GM19463 (cell line): ENCODE data around the gene CA11.

Experiments
- ATAC-seq: cut with Tn5 transposase; IDR thresholded peaks from one replicate; pipeline ENCODE4 v1.9.1; 2021; ENCODE audit warnings: mild to moderate bottlenecking, moderate library complexity; ENCODE audit not compliant: unreplicated experiment

CA11 gene

DNA sequence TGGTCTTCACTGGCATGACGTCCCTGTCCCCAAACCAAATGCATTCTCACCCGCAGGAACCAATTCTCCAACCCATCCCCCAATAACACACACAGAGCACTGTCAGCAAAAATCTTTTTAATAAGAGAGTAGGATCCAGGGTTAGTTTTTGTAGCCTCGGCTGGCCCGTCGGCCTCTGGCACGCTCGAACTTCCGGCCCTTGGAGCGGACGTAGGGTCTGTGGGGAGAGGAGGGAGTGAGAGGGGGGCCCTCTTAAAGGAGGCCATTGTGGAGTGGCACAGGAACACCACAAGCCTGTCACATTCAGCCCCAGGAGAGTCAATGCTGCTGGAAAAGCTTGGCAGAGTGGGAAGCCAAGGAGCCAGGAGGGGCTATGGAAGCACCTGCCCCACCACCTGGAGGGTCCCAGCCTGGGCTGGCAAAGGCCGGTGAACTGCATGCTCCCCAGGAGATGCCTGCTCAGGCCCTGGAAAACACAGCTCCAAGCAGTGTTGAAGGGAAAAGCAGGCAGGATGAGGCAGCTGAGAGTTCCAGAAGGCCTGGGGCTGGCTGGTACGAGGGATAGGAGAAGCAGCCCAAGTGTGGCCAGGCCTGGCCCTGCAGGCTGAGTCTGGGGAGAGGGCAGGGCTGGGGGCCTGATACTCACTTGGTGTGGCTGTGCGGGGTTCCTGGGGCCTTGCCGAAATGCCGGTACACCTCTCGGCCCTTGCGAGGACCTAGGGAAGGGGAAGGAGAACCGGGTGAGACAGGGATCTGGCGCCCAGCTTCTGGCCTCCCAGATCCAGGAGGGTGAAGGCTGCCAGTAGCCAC lies 30.6 kb downstream of the CA11 start:
- ATAC-seq: no peak

DNA sequence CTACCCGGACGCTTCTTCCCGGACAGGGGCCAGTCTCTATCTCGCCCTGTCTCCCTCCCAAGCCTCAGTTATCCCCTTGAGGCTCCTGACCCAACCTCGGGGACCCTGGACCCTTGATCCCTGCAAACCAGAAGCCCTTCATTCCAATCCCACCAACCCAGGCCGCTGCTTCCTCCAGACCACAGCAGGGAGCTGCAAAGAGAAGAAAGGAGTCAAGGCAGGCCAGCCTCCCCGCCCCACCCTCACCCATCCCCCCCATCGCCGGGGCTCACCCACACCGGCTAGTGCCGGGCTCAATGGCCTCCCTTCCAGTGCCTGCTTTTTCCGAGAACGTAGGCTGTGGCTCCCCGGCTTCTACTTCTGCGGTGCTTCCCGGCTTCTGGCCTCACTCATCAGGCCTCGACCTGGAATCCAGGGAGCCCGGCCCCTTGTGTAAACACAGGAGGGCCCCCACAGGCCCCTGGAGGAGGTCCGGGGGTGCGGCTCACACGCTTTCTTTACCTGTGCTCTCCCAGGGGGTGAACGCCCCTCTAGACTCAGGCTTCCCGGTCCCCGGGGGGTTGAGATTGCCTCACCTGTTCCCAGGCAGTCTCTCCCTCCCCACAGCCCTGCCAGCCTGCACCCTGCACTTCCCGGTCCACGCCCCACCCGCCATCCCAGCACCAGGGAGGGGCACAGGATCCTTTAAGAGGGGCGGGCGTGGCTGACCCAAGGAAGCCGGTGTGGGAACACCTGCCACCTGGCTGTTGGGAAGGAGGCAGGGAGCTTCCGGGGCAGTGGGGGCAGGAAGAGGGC lies 31.4 kb downstream of the CA11 start, which contains the start of gene FAM83E:
Gene FAM83E, minus strand, starts transcription at position 641 of the 795 bp plus-strand sequence. CDS start 1,704 bp downstream, outside the sequence.
- no peak for ATAC-seq

DNA sequence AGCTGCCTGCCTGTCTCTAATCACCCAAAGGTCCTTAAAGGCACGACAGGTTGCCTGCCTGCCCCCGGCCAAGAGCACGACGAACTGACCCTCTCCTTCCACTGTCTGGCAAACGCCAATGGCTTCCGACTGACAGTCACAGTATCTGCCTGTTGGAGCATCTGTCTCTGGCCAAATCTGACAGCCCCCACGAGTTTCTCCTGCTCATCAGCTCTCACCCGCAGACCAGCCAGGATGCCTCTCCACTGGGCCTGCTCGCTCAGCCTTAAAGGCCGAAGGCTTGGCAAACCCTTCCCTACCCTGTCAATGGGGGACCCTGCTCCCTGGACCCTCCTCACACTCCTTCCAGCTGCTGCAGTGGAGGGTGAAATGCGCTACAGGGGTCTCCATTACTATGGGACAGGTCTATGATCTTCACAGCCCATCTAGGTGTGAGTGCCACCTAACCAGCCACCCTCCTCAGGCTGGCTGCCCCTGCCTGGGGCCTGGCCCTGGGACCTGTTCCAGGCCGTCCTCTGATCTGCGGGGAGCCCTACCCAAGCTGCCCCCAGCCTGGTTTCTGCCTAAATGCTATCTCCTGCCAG lies 32.0 kb downstream of the CA11 start:
- ATAC-seq: no peak

DNA sequence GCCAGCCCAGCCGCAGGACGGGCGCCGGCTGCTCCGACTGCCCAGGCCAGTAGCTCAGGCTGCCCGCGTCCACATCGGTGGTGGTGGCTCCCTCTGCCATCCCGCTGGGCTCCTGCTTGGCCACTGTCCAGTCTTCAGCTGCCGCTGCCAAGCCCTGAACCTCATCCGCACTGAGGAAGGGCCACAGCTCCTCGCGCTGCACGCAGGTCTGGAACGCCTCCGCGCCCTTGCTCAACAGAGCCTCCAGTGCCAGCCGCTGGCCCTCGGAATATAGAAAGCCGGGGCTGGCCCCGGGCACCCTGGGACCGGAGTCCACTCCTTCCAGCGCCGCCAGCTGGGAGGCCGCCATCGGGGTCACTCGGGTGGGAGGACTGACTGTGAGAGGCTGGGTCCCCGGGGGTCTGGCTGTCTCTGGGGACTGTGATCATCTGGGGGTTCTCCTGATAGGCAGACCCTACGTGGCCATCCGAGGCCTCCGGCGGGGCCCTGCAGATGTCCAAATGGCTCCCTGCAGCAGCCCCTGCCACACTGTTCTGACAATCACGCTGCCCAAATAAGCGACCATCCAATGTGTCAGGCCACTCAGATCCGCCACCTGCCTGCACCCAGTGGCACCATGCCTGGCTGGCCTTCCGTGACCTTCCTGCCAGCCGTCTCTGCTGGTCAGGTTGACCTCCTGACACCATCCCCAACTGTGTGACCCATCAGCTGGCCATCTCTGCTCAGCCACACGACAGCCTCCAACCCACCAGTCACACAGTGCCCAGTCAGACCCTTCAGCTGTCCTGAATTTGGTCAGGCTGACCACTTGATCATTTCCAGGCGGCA lies 32.7 kb downstream of the CA11 start:
- no peak for ATAC-seq

DNA sequence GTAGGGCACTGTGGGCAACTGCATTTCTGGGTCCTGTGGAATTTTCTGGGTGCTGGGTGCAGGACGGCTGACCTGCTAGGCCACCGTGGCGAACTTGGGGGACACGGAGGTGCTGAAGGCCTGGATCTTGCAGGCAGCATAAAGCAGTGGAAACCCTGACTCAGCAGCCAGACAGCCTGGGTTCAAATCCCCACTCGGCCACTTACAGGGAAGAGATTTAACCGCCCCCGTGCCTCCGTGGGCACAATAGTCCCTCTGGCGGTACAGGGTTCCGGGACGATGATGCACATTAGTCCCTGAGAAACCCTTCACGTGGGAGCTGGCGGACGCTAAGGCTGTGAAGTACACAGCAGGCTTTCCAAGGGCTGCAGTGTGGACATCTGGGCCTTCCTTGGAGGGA lies 34.1 kb downstream of the CA11 start:
- no peak for ATAC-seq

DNA sequence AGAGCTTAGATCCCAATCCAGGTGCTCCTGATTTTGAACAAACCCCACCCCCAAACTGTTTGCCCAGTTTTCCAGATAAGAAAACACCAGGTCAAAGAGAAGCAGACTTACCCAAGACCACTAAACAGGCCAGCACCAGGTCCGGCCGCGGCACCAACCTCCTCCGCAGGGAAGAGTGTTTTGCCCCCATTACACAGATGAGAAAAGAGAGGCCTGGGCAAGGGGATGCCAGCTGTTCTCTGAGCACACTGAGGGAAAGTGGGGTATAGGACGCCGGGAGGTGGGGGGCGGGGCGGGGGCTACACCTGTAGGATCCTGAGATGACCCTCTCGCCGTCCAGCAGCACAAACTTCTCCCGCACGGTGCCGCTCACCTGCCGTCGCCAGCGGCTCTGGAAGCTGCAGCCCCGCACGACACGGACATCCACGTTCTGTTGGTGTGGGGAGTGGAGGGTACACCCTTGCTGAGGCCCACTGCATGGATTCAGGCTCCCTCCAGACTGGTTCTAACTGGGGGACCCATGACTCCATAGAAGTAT lies 36.3 kb downstream of the CA11 start:
- ATAC-seq: no peak

DNA sequence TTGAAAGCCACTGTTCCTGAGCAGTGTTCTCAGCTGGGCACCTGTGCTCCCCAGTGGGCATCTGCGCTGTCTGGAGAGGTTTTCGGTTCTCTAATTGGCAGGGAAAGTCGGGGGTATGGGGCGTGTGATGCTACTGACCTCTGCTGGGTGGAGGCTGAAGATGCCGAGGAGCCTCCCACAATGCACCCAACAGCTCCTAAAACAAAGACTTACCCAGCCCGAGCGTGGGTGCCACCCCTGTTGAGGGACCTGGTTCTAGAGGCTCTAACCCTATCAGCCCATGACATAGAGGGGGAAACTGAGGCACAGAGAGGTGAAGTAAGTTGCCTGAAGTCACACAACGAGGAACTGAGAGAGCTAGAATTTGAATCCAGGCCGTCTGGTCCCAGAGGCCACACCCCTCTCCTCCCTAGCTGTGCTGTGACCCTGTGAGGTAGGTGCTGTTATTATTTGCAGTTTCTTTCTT lies 37.2 kb downstream of the CA11 start:
- no peak for ATAC-seq

DNA sequence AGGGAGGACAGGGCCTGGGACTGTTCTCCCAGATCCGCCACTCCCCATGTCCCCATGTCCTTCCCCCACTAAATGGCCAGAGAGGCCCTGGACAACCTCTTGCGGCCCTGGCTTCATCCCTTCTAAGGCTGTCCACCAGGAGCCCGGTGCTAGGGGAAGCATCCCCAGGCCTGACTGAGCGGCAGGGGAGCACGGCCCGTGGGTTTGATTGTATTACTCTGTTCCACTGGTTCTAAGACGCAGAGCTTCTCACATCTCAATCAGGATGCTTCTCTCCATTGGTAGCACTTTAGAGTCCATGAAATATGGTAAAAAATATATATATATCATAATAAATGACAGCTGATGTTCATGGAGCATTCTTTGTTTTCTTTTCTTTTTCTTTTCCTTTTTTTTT lies 38.6 kb downstream of the CA11 start:
- ATAC-seq: no peak

DNA sequence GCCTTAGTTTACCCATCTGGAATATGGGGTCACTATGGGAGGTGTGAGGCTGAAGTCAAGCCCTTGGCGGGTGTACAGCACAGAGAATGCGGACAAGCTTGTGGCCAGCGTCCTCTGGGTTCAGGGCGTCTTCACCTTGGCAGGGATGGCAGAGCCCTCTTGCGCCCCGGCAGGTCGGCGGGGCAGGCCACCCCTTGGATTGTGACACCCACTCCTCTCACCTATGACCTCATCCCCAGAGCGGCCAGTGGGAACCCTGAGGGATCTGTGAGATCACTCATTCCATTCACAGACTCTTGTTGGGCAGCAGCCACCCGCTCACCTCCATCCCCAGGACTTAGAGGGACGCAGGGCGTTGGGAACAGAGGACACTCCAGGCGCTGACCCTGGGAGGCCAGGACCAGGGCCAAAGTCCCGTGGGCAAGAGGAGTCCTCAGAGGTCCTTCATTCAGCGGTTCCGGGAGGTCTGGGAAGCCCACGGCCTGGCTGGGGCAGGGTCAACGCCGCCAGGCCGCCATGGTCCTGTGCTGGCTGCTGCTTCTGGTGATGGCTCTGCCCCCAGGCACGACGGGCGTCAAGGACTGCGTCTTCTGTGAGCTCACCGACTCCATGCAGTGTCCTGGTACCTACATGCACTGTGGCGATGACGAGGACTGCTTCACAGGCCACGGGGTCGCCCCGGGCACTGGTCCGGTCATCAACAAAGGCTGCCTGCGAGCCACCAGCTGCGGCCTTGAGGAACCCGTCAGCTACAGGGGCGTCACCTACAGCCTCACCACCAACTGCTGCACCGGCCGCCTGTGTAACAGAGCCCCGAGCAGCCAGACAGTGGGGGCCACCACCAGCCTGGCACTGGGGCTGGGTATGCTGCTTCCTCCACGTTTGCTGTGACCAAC lies 39.3 kb downstream of the CA11 start, which contains the start of gene SPACA4:
Gene SPACA4, plus strand, starts transcription at position 280 of the 896 bp plus-strand sequence. Its CDS starts 237 bp downstream, at position 517.
- no peak for ATAC-seq

DNA sequence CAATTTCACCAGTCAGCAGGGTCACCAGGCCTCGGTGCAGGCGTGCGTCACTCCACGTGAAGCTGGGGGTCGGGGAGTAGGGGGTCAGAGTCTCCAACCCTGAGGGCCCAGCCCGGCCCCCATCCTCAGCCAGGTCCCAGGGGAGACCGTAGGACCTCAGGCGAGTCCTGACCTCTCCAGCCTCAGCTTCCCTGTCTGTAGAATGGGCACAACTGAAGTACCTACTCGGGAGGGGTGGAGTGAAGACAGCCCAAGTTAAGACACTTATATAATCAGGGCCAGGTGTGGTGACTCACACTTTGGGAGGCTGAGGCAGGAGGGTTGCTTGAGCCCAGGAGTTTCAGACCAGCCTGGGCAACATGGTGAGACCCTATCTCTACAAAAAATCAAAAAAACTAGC lies 42.1 kb downstream of the CA11 start:
- no peak for ATAC-seq

DNA sequence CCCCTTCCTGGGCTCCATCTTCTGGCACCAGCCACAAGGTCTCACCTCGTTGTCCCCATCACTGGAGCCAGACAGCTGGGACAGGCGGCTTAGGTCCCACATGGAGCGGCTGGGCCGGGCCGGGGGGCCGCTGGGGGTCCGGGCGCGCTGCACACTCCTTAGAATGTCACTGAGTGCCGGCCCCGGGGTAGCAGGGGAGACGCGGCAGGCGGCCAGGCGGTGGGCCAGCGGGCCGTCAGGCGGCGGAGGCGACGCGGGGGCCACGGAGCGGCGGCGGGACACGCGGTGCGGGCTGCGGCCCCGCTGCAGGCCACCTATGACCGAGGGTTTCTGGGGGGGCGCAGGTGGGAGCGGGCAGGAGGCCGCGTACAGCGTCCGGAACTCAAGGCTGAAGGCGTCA lies 42.5 kb downstream of the CA11 start:
- ATAC-seq: no peak

DNA sequence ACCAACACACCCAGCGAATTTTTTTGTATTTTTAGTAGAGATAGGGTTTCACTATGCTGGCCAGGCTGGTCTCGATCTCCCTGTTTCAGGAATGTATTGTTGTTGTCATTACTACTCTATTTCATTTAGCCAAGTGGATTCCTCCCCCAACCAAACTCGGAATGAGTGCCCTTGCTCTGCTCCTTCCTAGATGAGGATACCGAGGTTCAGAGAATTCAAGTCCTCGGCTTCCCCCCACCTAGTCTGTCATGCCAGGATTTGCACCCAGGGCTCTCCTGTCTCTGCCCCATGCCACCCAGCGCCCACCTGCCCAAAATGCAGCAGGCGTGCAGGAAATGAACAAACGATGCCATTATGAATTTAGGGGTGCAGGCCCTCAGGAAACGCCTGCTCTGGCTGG lies 43.0 kb downstream of the CA11 start:
- no peak for ATAC-seq

DNA sequence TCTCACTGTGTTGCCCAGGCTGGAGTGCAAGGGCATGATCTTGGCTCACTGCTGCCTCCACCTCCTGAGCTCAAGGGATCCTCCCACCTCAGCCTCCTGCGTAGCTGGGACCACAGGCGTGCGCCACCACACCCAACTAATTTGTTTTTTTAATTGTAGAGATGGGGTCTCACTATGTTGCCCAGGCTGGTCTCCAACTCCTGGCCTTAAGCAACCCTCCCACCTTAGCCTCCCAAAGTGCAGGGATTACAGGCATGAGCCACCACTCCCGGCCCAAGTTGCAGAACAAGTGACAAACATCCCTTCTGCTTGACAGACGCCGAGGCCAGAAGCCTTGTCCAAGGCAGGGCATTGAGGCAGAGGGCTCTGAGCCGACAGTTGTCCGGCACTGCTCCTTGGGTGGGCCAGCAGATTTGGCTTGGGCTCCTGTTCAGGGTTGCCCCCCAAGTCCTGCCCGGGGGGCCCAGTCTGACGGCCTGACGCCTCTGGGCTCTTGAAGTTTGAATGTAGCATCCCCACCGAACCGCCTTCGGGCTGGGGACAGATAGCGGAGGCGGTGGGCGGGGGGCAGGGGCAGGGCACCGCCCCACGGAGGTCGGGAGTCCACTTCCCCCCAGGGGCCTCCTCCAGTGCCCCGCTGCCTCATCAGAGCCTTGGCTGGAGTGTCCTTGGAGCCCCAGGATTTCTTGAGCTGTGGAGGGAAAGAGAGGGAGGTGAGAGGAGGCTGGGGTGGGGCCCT lies 45.1 kb downstream of the CA11 start:
- ATAC-seq: no peak

DNA sequence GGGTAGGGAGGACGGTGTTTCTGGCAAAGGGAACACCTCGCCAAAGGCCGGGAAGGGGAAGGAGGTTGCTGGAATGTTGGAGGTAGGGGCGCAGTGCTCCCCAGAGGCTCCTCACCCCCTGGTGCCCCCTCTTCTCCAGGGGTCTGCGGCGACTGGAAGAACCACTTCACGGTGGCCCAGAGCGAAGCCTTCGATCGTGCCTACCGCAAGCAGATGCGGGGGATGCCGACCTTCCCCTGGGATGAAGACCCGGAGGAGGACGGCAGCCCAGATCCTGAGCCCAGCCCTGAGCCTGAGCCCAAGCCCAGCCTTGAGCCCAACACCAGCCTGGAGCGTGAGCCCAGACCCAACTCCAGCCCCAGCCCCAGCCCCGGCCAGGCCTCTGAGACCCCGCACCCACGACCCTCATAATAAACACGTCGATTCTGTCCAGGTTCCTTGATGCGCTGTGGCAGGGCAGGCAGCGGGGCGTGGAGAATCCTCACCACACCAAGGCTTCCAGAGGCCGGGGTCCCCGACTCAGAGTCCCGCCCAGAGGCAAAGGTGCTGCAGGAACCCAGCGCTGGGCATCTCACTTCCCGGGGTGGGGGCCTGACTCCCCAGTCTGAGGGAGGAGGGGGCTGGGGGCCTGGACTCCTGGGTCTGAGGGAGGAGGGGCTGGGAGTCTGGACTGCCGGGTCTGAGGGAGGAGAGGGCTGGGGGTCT lies 46.8 kb downstream of the CA11 start:
- ATAC-seq: no peak

DNA sequence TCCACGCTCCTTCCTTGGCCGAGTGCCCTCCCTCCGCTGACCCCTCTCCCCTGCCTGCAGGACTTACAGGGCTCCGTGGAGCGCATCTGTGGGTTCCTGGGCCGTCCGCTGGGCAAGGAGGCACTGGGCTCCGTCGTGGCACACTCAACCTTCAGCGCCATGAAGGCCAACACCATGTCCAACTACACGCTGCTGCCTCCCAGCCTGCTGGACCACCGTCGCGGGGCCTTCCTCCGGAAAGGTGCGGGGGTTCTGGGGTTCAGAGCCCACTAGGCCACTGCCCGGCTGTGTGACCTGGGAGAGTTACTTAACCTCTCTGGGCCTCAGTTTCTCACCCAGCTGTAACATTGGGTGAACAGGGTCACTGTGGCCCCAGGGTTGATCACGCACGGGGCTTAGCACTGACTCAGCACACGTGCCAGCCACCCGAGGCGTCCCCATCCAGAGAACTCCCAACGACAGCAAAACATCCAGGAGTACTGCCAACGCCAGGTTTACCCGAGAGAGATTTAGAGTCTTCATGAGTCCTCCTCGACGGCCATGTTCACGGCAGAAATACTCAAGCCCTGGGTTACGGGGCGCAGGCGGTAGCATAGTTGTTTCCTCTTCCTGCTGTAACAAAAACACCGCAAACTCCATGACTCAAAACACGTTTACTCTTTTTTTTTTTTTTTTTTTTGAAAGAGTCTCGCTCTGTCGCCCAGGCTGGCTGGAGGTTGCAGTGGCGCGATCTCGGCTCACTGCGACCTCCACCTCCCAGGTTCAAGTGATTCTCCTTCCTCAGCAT lies 49.1 kb downstream of the CA11 start:
- ATAC-seq: no peak

DNA sequence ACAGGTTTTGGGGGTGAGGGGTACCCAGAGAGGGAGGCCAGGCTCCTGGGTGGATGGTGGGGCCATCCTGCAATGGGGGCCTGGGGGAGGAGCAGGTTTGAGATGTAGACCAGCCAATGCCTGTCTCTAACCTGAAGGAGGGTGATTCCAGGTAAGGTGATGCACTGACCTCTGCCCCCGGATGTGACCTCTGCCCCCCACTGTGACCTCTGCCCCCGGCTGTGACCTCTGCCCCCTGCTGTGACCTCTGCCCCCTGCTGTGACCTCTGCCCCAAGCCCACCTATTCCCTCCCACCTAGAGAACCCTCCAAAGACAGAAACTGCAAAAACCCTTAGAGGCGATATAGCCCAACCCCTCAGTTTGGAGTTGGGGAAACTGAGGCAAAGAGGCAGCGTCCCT lies 49.8 kb downstream of the CA11 start:
- ATAC-seq: no peak

DNA sequence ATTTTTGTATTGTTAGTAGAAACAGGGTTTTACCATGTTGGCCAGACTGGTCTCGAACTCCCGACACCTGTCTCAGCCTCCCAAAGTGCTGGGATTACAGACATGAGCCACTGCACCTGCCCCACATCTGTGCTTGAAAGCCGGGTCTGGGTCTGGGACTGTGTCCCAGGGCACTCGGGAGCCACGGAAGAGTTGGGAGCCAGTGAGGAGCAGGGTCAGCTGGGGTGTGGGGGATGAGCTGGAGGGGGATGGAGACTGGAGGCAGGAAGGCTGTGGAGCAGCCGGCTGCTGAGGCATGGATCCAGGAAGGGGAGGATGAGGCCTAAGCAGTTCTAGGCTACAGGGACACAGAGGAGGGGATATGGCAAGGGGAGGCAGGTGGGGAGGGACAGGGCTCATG lies 50.2 kb downstream of the CA11 start:
- no peak for ATAC-seq
